C1 segment of cervical spinal cord (tissue), 14 donors: ENCODE data around the gene TANC1.
"Not testable (repeated sequence)": the region's sequence is repeated elsewhere in the genome, so short reads cannot be mapped to it uniquely, and the experiment has no call there.

Source experiments
- DNase-seq, 14 donors: peaks; one replicate each; lab custom pipeline; 2025; lab: John Stamatoyannopoulos, UW

The TANC1 gene

GRCh38 chr2:159029936-159030335 lies 61.5 kb downstream of the TANC1 start:
- no peak for DNase-seq

GRCh38 chr2:159030674-159031380 lies 62.4 kb downstream of the TANC1 start:
- no peak for DNase-seq

GRCh38 chr2:159032146-159032545 lies 63.7 kb downstream of the TANC1 start:
- DNase-seq = peak in 1 of 14 donors; percentile 58

- DNase-seq = no peak
Observed at GRCh38 chr2:159032580-159032979, 64.1 kb downstream of the TANC1 start.

- peak in 2 of 14 donors; percentile 10 to 24 for DNase-seq
Observed at GRCh38 chr2:159034713-159035112, 66.3 kb downstream of the TANC1 start.

GRCh38 chr2:159035790-159036411 lies 67.5 kb downstream of the TANC1 start:
- peak in 1 of 14 donors; percentile 64 for DNase-seq

GRCh38 chr2:159036461-159036860 lies 68.0 kb downstream of the TANC1 start:
- not testable (repeated sequence) for DNase-seq

GRCh38 chr2:159041328-159041727 lies 72.9 kb downstream of the TANC1 start:
- not testable (repeated sequence) for DNase-seq

- DNase-seq = no peak
Observed at GRCh38 chr2:159042115-159042850, 73.8 kb downstream of the TANC1 start.

- no peak for DNase-seq
Observed at GRCh38 chr2:159043710-159044109, 75.3 kb downstream of the TANC1 start.

- DNase-seq = peak in 1 of 14 donors; percentile 4
Observed at GRCh38 chr2:159044804-159045286, 76.4 kb downstream of the TANC1 start.

GRCh38 chr2:159045545-159046454 lies 77.4 kb downstream of the TANC1 start:
- DNase-seq = no peak

GRCh38 chr2:159046966-159047365 lies 78.5 kb downstream of the TANC1 start:
- no peak for DNase-seq

- no peak for DNase-seq
Observed at GRCh38 chr2:159050426-159050825, 82.0 kb downstream of the TANC1 start.

GRCh38 chr2:159051133-159051532 lies 82.7 kb downstream of the TANC1 start:
- DNase-seq = no peak

GRCh38 chr2:159051661-159052060 lies 83.2 kb downstream of the TANC1 start:
- DNase-seq = peak in 1 of 14 donors; percentile 20

- no peak for DNase-seq
Observed at GRCh38 chr2:159052157-159052601, 83.7 kb downstream of the TANC1 start.

- no peak for DNase-seq
Observed at GRCh38 chr2:159053161-159054031, 85.0 kb downstream of the TANC1 start.

- no peak for DNase-seq
Observed at GRCh38 chr2:159054032-159054334, 85.5 kb downstream of the TANC1 start.

GRCh38 chr2:159054985-159055384 lies 86.5 kb downstream of the TANC1 start:
- DNase-seq = no peak
